ENCODE data around the gene SYF2. TPM values are rescaled to one million over a fixed set of nuclear protein-coding genes. Genes with fewer than 3 reads are reported as not detected.

The SYF2 gene
- polyA plus RNA-seq, 3 donors, result 32.0 to 52.9 (median 45.1) TPM

GRCh38 chr1:25197235-25197975, 34.9 kb downstream of the SYF2 start:
- no peak for DNase-seq
- H3K36me3 ChIP-seq (replicated peaks in 1 of 2; ENCODE audit: control insufficient read depth in 1 of 2, insufficient read depth in 2 of 2, low read length in 2 of 2), result no peaks in the 10 kb centered on the region
- no peak overlapping the region for H3K9ac ChIP-seq (ENCODE audit: insufficient read depth, low read length, poor library complexity, severe bottlenecking)
- no peaks in the 10 kb centered on the region for H3K9me3 ChIP-seq (replicated peaks in 1 of 2; ENCODE audit: control insufficient read depth in 1 of 2, insufficient read depth in 1 of 2, low read length in 2 of 2)
- intact Hi-C loops (cut with micrococcal nuclease), result no loop called here
- H2AFZ ChIP-seq (ENCODE audit: insufficient read depth, low read depth, low read length, poor library complexity, severe bottlenecking), result peak overlapping the region; percentile 38
- Mint-ChIP-seq H3K27me3 (ENCODE audit: low read depth in 3 of 3) (peaks cover 7 to 10% (median 9%) of the 10 kb centered on the region in 3 donors), H3K27ac (no peak overlapping the region), H3K9me3 (no peaks in the 10 kb centered on the region), H3K36me3 (no peaks in the 10 kb centered on the region), H3K4me1 (peaks cover 9% of the 10 kb centered on the region), H3K4me3 (no peak overlapping the region)
- no peak overlapping the region for H3K4me2 ChIP-seq (replicated peaks; ENCODE audit: extremely low read depth, low read length, poor library complexity, severe bottlenecking)
- WGBS (ENCODE audit: insufficient coverage), result 89% methylated on average over 18 of the region's 20 CpGs
- no peak overlapping the region for H3K27ac ChIP-seq (ENCODE audit: low read depth in 1 of 2, low read length in 2 of 2)
- no peak for TF ChIP-seq CTCF (IDR thresholded peaks at IDR 0.05)
- H3K27me3 ChIP-seq (ENCODE audit: control insufficient read depth in 2 of 2, insufficient read depth in 2 of 2, low read length in 2 of 2), result no peaks in the 10 kb centered on the region
- no peaks in the 10 kb centered on the region for H3K79me2 ChIP-seq (ENCODE audit: insufficient read depth, low read length)
- no peak overlapping the region for H3K4me3 ChIP-seq (replicated peaks in 1 of 3; ENCODE audit: low read depth in 2 of 3, low read length in 3 of 3)
- no peaks in the 10 kb centered on the region for H4K20me1 ChIP-seq (ENCODE audit: insufficient read depth, low read length)
- H3K4me1 ChIP-seq (ENCODE audit: control insufficient read depth in 1 of 2, insufficient read depth in 2 of 2, low read length in 2 of 2), result no peaks in the 10 kb centered on the region

GRCh38 chr1:25196830-25197229, 35.5 kb downstream of the SYF2 start:
- Histone ChIP-seq H3K27me3 (ENCODE audit: control insufficient read depth in 2 of 2, insufficient read depth in 2 of 2, low read length in 2 of 2) (no peaks in the 10 kb centered on the region), H3K9ac (ENCODE audit: insufficient read depth, low read length, poor library complexity, severe bottlenecking) (no peak overlapping the region), H3K27ac (ENCODE audit: low read depth in 1 of 2, low read length in 2 of 2) (no peak overlapping the region), H2AFZ (ENCODE audit: insufficient read depth, low read depth, low read length, poor library complexity, severe bottlenecking) (no peak overlapping the region), H3K4me2 (replicated peaks; ENCODE audit: extremely low read depth, low read length, poor library complexity, severe bottlenecking) (no peak overlapping the region), H3K79me2 (ENCODE audit: insufficient read depth, low read length) (no peaks in the 10 kb centered on the region), H4K20me1 (ENCODE audit: insufficient read depth, low read length) (no peaks in the 10 kb centered on the region), H3K4me1 (ENCODE audit: control insufficient read depth in 1 of 2, insufficient read depth in 2 of 2, low read length in 2 of 2) (no peaks in the 10 kb centered on the region), H3K36me3 (replicated peaks in 1 of 2; ENCODE audit: control insufficient read depth in 1 of 2, insufficient read depth in 2 of 2, low read length in 2 of 2) (no peaks in the 10 kb centered on the region), H3K4me3 (replicated peaks in 1 of 3; ENCODE audit: low read depth in 2 of 3, low read length in 3 of 3) (no peak overlapping the region), H3K9me3 (replicated peaks in 1 of 2; ENCODE audit: control insufficient read depth in 1 of 2, insufficient read depth in 1 of 2, low read length in 2 of 2) (no peaks in the 10 kb centered on the region)
- H3K9me3 Mint-ChIP-seq, result no peaks in the 10 kb centered on the region
- 95% methylated on average over 3 of the region's 7 CpGs for WGBS (ENCODE audit: insufficient coverage)
- intact Hi-C loops (cut with micrococcal nuclease), result no loop called here
- H3K27ac Mint-ChIP-seq, result no peak overlapping the region
- TF ChIP-seq CTCF (IDR thresholded peaks at IDR 0.05), result no peak
- H3K4me1 Mint-ChIP-seq, result peaks cover 9% of the 10 kb centered on the region
- H3K36me3 Mint-ChIP-seq, result no peaks in the 10 kb centered on the region
- H3K27me3 Mint-ChIP-seq (ENCODE audit: low read depth in 3 of 3), result peaks cover 7 to 10% (median 9%) of the 10 kb centered on the region in 3 donors
- H3K4me3 Mint-ChIP-seq, result no peak overlapping the region
- DNase-seq, result no peak
